Caco-2 (cell line): ENCODE data around the gene SLC9A3. TPM values are rescaled to one million over a fixed set of nuclear protein-coding genes. Genes with fewer than 3 reads are reported as not detected.

Experiments
- BruUV-seq: library from RNA; stranded (reverse); fragments of 400-500 nt; replicated peaks from 2 replicates; lab custom pipeline; 2021; lab: Mats Ljungman, UMichigan
- CTCF ChIA-PET: fragments of 300-600 bp; sonication (Branson Sonifier 250); formaldehyde crosslinking; loops from one replicate; lab custom pipeline; 2022; ENCODE audit warnings: antibody characterized with exemption; lab: Charles Lee
- POLR2A ChIA-PET: fragments of 300-600 bp; sonication (Branson Sonifier 250); formaldehyde crosslinking; loops from one replicate; lab custom pipeline; 2022; ENCODE audit warnings: antibody characterized with exemption; lab: Charles Lee
- DNase-seq, 2 experiments: peaks; one replicate each; pipeline versions ENCODE4 v3.0.0 to v3.0.0-alpha.2; 2020 to 2022
- H3K27me3 ChIP-seq: replicated peaks from 2 replicates; pipeline ENCODE4 v1.6.0; 2011; ENCODE audit warnings: low read length; ENCODE audit not compliant: control insufficient read depth, insufficient read depth
- H3K36me3 ChIP-seq: 2 replicates; pipeline ENCODE4 v1.5.1; 2011; ENCODE audit warnings: low read length; ENCODE audit not compliant: control insufficient read depth, insufficient read depth
- H3K4me1 ChIP-seq: fragments of 250-450 bp; sonication (Bioruptor Pico); 2 replicates; pipeline ENCODE4 v1.5.1; 2020; ENCODE audit warnings: mild to moderate bottlenecking
- H3K4me3 ChIP-seq: 2 replicates; pipeline ENCODE4 v1.5.1; 2011; ENCODE audit warnings: low read depth, mild to moderate bottlenecking, control low read depth, low read length
- H3K9me3 ChIP-seq: fragments of 250-450 bp; sonication (Bioruptor Pico); 2 replicates; pipeline ENCODE4 v1.5.1; 2020; ENCODE audit warnings: mild to moderate bottlenecking, moderate library complexity
- H3K27ac Mint-ChIP-seq: one replicate; pipeline ENCODE4 v1.8.0; 2022; ENCODE audit warnings: mixed read lengths; ENCODE audit not compliant: unreplicated experiment
- H3K27me3 Mint-ChIP-seq: one replicate; pipeline ENCODE4 v1.8.0; 2022; ENCODE audit warnings: mixed read lengths; ENCODE audit not compliant: insufficient read depth, unreplicated experiment
- H3K36me3 Mint-ChIP-seq: one replicate; pipeline ENCODE4 v1.8.0; 2022; ENCODE audit warnings: mild to moderate bottlenecking, mixed read lengths; ENCODE audit not compliant: insufficient read depth, unreplicated experiment
- H3K4me1 Mint-ChIP-seq: one replicate; pipeline ENCODE4 v1.8.0; 2022; ENCODE audit warnings: low read depth, mixed read lengths; ENCODE audit not compliant: unreplicated experiment
- H3K4me3 Mint-ChIP-seq: one replicate; pipeline ENCODE4 v1.8.0; 2022; ENCODE audit warnings: mild to moderate bottlenecking, moderate library complexity, mixed read lengths; ENCODE audit not compliant: unreplicated experiment
- H3K9me3 Mint-ChIP-seq: one replicate; pipeline ENCODE4 v1.8.0; 2022; ENCODE audit warnings: mixed read lengths; ENCODE audit not compliant: unreplicated experiment
- intact Hi-C: fragments of 100-400 bp; cut with micrococcal nuclease; formaldehyde crosslinking; loops from one replicate; pipeline ENCODE4 v1.10.0; 2022; ENCODE audit not compliant: unreplicated experiment
- total RNA-seq: library from RNA; stranded (reverse); gene quantifications from 2 replicates; pipeline ENCODE4 v1.2.3, GENCODE V29; 2022
- TF ChIP-seq, protein P1 (sequence below), 2 experiments: fragments of 200-600 bp in 1 of 2; IDR thresholded peaks; 1 replicate in 1 of 2; 2 replicates in 1 of 2; pipeline versions ENCODE4 v1.5.1 to v1.8.0; 2011 to 2022; ENCODE audit warnings: antibody characterized with exemption in 1 of 2, control low read depth in 1 of 2, inconsistent platforms in 1 of 2, low read depth in 1 of 2, low read length in 1 of 2, mild to moderate bottlenecking in 1 of 2, moderate library complexity in 1 of 2; ENCODE audit not compliant: insufficient read depth in 1 of 2, severe bottlenecking in 1 of 2, unreplicated experiment in 1 of 2

Gene SLC9A3
- total RNA-seq, 1 experiment from 2014 or later, result 3.4 TPM

DNA sequence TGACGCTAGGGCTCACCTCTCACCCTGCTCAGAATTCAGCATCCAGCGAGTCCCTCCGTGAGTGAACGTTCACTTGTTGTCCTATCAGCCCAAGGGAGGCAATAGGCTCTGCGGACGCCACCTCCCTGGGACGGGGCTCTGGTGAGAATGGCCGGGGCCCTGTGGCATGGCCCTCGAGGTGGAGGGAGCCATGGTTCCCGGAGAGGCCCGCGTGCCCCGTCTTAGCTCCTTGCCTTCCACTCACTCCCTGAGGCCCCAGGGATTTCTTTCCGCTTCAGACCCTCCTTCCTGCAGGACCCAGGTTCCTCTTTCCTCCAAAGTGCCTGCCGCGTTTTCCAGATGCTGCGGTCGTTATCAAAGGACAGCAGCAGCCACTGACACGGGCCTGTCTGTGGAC, 59.8 kb downstream of the SLC9A3 start:
- POLR2A ChIA-PET, result no interaction called here

DNA sequence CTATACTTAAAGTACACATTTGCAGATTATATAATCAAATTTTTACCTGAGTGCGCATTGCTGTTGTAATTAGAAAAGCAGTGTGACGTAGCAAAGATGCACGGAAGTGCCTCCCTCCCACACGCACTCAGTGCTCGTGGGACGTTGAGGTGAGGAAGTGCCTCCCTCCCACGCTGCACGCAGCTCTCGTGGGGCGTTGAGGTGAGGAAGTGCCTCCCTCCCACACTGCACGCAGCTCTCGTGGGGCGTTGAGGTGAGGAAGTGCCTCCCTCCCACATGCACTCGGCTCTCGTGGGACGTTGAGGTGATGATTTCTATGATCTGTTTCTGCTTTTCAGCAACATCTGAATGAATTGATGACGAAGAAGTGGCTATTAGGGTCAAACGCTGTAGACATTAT, 60.3 kb downstream of the SLC9A3 start:
- H3K27me3 Mint-ChIP-seq, result no peaks in the 10 kb centered on the region
- TF ChIP-seq, protein P1, sequence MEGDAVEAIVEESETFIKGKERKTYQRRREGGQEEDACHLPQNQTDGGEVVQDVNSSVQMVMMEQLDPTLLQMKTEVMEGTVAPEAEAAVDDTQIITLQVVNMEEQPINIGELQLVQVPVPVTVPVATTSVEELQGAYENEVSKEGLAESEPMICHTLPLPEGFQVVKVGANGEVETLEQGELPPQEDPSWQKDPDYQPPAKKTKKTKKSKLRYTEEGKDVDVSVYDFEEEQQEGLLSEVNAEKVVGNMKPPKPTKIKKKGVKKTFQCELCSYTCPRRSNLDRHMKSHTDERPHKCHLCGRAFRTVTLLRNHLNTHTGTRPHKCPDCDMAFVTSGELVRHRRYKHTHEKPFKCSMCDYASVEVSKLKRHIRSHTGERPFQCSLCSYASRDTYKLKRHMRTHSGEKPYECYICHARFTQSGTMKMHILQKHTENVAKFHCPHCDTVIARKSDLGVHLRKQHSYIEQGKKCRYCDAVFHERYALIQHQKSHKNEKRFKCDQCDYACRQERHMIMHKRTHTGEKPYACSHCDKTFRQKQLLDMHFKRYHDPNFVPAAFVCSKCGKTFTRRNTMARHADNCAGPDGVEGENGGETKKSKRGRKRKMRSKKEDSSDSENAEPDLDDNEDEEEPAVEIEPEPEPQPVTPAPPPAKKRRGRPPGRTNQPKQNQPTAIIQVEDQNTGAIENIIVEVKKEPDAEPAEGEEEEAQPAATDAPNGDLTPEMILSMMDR (IDR thresholded peaks at IDR 0.05; ENCODE audit: insufficient read depth in 1 of 2, low read depth in 1 of 2, low read length in 1 of 2, severe bottlenecking in 1 of 2, unreplicated experiment in 1 of 2), result no peak
- H3K4me3 Mint-ChIP-seq, result no peak overlapping the region
- H3K36me3 Mint-ChIP-seq, result peaks cover 42% of the 10 kb centered on the region
- Histone ChIP-seq H3K27me3 (no peaks in the 10 kb centered on the region), H3K9me3 (no peaks in the 10 kb centered on the region), H3K36me3 (peaks cover 4% of the 10 kb centered on the region; the same call in 1 of the 2 replicates), H3K4me3 (no peak overlapping the region), H3K4me1 (no peaks in the 10 kb centered on the region)
- H3K9me3 Mint-ChIP-seq, result no peaks in the 10 kb centered on the region
- no peak for DNase-seq
- no peak overlapping the region for H3K27ac Mint-ChIP-seq
- ChIA-PET POLR2A (no interaction called here), CTCF (no interaction called here)
- no peaks in the 10 kb centered on the region for H3K4me1 Mint-ChIP-seq
- BruUV-seq, result no TSS peak
- intact Hi-C loops, result no loop called here

More for the DNA sequence above, 59.8 kb downstream of the SLC9A3 start:
- H3K36me3 ChIP-seq, result peaks cover 4% of the 10 kb centered on the region; the same call in 1 of the 2 replicates
- H3K27me3 ChIP-seq, result no peaks in the 10 kb centered on the region
- no peaks in the 10 kb centered on the region for H3K9me3 ChIP-seq
- no TSS peak for BruUV-seq
- H3K4me1 ChIP-seq, result no peaks in the 10 kb centered on the region
- no peak overlapping the region for H3K4me3 ChIP-seq
- Mint-ChIP-seq H3K9me3 (no peaks in the 10 kb centered on the region), H3K27me3 (no peaks in the 10 kb centered on the region), H3K4me3 (no peak overlapping the region), H3K27ac (no peak overlapping the region), H3K4me1 (no peaks in the 10 kb centered on the region), H3K36me3 (peaks cover 39% of the 10 kb centered on the region)
- intact Hi-C loops, result no loop called here
- no peak for DNase-seq
- TF ChIP-seq, protein P1 (IDR thresholded peaks at IDR 0.05; ENCODE audit: insufficient read depth in 1 of 2, low read depth in 1 of 2, low read length in 1 of 2, severe bottlenecking in 1 of 2, unreplicated experiment in 1 of 2), result no peak
- CTCF ChIA-PET, result no interaction called here

- H3K4me3 ChIP-seq, result no peak overlapping the region
- ChIA-PET POLR2A (no interaction called here), CTCF (no interaction called here)
- no peaks in the 10 kb centered on the region for H3K27me3 ChIP-seq
- Mint-ChIP-seq H3K27ac (no peak overlapping the region), H3K9me3 (no peaks in the 10 kb centered on the region), H3K36me3 (peaks cover 42% of the 10 kb centered on the region), H3K4me3 (no peak overlapping the region), H3K27me3 (no peaks in the 10 kb centered on the region), H3K4me1 (no peaks in the 10 kb centered on the region)
- H3K36me3 ChIP-seq, result peaks cover 4% of the 10 kb centered on the region; the same call in 1 of the 2 replicates
- no peaks in the 10 kb centered on the region for H3K9me3 ChIP-seq
- TF ChIP-seq, protein P1 (IDR thresholded peaks at IDR 0.05; ENCODE audit: insufficient read depth in 1 of 2, low read depth in 1 of 2, low read length in 1 of 2, severe bottlenecking in 1 of 2, unreplicated experiment in 1 of 2), result no peak
- DNase-seq, result no peak
- no TSS peak for BruUV-seq
- intact Hi-C loops, result no loop called here
- H3K4me1 ChIP-seq, result peaks cover 4% of the 10 kb centered on the region; the same call in 1 of the 2 replicates
Measured at GRCh38 chr5:463301-463700, 60.9 kb downstream of the SLC9A3 start.
